HepG2 (cell line): ENCODE data around the gene LTB4R. TPM values are rescaled to one million over a fixed set of nuclear protein-coding genes. Genes with fewer than 3 reads are reported as not detected.

Source experiments
- CBX5 ChIP-seq: sonication (generic); formaldehyde crosslinking; IDR thresholded peaks from 2 replicates; pipeline ENCODE4 v1.4.0; 2020; ENCODE audit warnings: missing genetic modification reagents, borderline replicate concordance
- EP300 ChIP-seq, 3 experiments: sonication (generic) in 1 of 3; formaldehyde crosslinking in 1 of 3; IDR thresholded peaks; 2 replicates each; pipeline versions ENCODE4 v1.5.1 to v1.6.1; 2011 to 2020; ENCODE audit warnings: low read depth in 2 of 3, low read length in 2 of 3, borderline replicate concordance in 1 of 3, improper control_type of control experiment in 1 of 3, mild to moderate bottlenecking in 1 of 3, missing genetic modification reagents in 1 of 3, moderate library complexity in 1 of 3
- JUNB ChIP-seq: sonication (generic); formaldehyde crosslinking; IDR thresholded peaks from 2 replicates; pipeline ENCODE4 v1.8.0; 2022; ENCODE audit warnings: missing genetic modification reagents, mild to moderate bottlenecking, borderline replicate concordance
- NRL ChIP-seq: sonication (generic); formaldehyde crosslinking; IDR thresholded peaks from 2 replicates; pipeline ENCODE4 v1.5.0; 2020; ENCODE audit warnings: missing genetic modification reagents, mild to moderate bottlenecking, moderate library complexity, borderline replicate concordance
- PCBP1 ChIP-seq: fragments of 200-400 bp; formaldehyde crosslinking; IDR thresholded peaks from 2 replicates; pipeline ENCODE4 v1.6.1; 2017; ENCODE audit warnings: mild to moderate bottlenecking, low read depth, low read length, borderline replicate concordance
- PRPF4 ChIP-seq: fragments of 200-400 bp; formaldehyde crosslinking; IDR thresholded peaks from 2 replicates; pipeline ENCODE4 v1.6.1; 2016; ENCODE audit warnings: low read length, low read depth; ENCODE audit not compliant: poor library complexity, severe bottlenecking
- ZNF232 ChIP-seq: sonication (generic); formaldehyde crosslinking; IDR thresholded peaks from 2 replicates; pipeline ENCODE4 v1.4.0; 2020; ENCODE audit warnings: missing genetic modification reagents, borderline replicate concordance
- ZNF317 ChIP-seq: sonication (generic); formaldehyde crosslinking; IDR thresholded peaks from 2 replicates; pipeline ENCODE4 v1.5.0; 2020; ENCODE audit warnings: mild to moderate bottlenecking, missing genetic modification reagents
- ZNF432 ChIP-seq: sonication (generic); formaldehyde crosslinking; IDR thresholded peaks from 2 replicates; pipeline ENCODE4 v1.5.0; 2020; ENCODE audit warnings: missing genetic modification reagents, mild to moderate bottlenecking, borderline replicate concordance
- ZNF468 ChIP-seq: sonication (generic); formaldehyde crosslinking; IDR thresholded peaks from 2 replicates; pipeline ENCODE4 v1.8.0; 2022; ENCODE audit warnings: mild to moderate bottlenecking, moderate library complexity, missing genetic modification reagents
- ZNF552 ChIP-seq: sonication (generic); formaldehyde crosslinking; IDR thresholded peaks from 2 replicates; pipeline ENCODE4 v1.9.0; 2022; ENCODE audit warnings: missing genetic modification reagents, mild to moderate bottlenecking, borderline replicate concordance
- ZSCAN30 ChIP-seq: sonication (generic); formaldehyde crosslinking; IDR thresholded peaks from 2 replicates; pipeline ENCODE4 v1.5.0; 2020; ENCODE audit warnings: mild to moderate bottlenecking, missing genetic modification reagents
- polyA plus RNA-seq, 8 experiments: library from polyadenylated mRNA; depleted of rRNA in 3 of 8; stranded (reverse) in 7 of 8; unstranded in 1 of 8; fragments of >200 nt; fragmentation: Illumina TruSeq in 4 of 8; extraction: Trizol in 4 of 8; gene quantifications; 2 replicates each; pipeline versions ENCODE4 v1.2.1 to v1.2.3, GENCODE V29; 2011 to 2016; ENCODE audit warnings: low read depth in 4 of 8, missing spikeins in 1 of 8, mixed read lengths in 1 of 8; ENCODE audit not compliant: insufficient read depth in 1 of 8
- total RNA-seq, 5 experiments: library from RNA; depleted of rRNA; stranded (reverse); fragments of >200 nt; fragmentation: Illumina TruSeq; extraction: Trizol; gene quantifications; 2 replicates each; pipeline ENCODE4 v1.2.3, GENCODE V29; 2016; ENCODE audit warnings: low read depth in 1 of 5
- TF ChIP-seq, protein P1 (sequence below): sonication (generic); formaldehyde crosslinking; IDR thresholded peaks from 2 replicates; pipeline ENCODE4 v1.4.0; 2020; ENCODE audit warnings: missing genetic modification reagents

LTB4R gene
- total and polyA plus RNA-seq, 2 of the 13 experiments (the other 11 are each of a cell fraction or from before 2014, with no cell fraction given), result 3.2 to 8.2 TPM

DNA sequence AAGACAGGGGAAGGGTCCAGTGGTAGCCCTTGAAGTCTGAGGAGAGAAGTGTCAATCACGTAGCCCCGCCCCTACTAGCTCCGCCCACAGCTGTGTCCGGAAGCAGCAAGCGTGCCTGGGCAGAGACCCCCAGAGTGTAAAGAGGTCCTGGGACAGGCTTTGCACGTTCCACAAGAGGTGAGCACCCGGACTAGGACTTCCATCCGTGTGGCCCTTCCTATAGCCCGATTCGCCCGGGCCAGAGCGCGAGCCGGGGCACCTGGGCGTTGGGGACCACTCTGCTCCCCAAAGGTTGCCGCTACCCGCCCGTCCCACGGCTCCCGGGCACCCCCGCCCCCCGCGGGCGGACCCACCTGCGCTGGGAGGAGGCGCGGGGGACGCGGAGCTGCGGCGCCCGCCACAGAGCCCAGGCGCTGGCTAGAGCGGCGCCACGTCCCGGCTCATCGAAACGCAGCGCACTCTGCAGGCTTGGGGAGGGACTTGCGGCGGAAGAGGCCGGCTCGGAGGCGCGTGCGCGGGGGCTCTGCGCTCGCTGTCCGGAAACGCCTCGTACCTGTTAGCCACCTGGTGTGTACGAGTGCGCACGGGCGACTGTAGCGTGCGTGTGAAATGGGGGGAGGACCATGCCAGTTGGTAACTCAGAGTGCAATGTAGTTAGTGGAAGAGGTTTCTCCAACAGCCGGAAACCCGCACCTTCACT lies 40.0 kb upstream of the LTB4R start, which contains the start of gene RABGGTA (continued):
- TF ChIP-seq, protein P1, sequence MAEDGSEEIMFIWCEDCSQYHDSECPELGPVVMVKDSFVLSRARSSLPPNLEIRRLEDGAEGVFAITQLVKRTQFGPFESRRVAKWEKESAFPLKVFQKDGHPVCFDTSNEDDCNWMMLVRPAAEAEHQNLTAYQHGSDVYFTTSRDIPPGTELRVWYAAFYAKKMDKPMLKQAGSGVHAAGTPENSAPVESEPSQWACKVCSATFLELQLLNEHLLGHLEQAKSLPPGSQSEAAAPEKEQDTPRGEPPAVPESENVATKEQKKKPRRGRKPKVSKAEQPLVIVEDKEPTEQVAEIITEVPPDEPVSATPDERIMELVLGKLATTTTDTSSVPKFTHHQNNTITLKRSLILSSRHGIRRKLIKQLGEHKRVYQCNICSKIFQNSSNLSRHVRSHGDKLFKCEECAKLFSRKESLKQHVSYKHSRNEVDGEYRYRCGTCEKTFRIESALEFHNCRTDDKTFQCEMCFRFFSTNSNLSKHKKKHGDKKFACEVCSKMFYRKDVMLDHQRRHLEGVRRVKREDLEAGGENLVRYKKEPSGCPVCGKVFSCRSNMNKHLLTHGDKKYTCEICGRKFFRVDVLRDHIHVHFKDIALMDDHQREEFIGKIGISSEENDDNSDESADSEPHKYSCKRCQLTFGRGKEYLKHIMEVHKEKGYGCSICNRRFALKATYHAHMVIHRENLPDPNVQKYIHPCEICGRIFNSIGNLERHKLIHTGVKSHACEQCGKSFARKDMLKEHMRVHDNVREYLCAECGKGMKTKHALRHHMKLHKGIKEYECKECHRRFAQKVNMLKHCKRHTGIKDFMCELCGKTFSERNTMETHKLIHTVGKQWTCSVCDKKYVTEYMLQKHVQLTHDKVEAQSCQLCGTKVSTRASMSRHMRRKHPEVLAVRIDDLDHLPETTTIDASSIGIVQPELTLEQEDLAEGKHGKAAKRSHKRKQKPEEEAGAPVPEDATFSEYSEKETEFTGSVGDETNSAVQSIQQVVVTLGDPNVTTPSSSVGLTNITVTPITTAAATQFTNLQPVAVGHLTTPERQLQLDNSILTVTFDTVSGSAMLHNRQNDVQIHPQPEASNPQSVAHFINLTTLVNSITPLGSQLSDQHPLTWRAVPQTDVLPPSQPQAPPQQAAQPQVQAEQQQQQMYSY, result peak; percentile 86
- TF ChIP-seq PRPF4, result no peak
- TF ChIP-seq PCBP1, result no peak; the same call in 1 of the 2 replicates
- TF ChIP-seq ZSCAN30 (CRISPR knock-in tag), result peak; percentile 74; the same call in 1 of the 2 replicates
- TF ChIP-seq NRL (CRISPR knock-in tag), result peak; percentile 99
- no peak for TF ChIP-seq ZNF432
- peak; percentile 98 for TF ChIP-seq ZNF552 (CRISPR knock-in tag)
- TF ChIP-seq ZNF232 (CRISPR knock-in tag), result peak; percentile 99
- peak; percentile 91 for TF ChIP-seq JUNB
- peak; percentile 85 for TF ChIP-seq CBX5
- peak; percentile 95 for TF ChIP-seq ZNF317 (CRISPR knock-in tag)
- peak; percentile 76 to 86; a peak in 3 of 4 replicates for TF ChIP-seq EP300 (IDR thresholded peaks at IDR 0.05; ENCODE audit: low read depth in 2 of 2, low read length in 2 of 2)
- TF ChIP-seq EP300 (CRISPR knock-in tag; IDR thresholded peaks at IDR 0.05; ENCODE audit: borderline replicate concordance), result peak; percentile 72
- peak; percentile 97; the same call in 1 of the 2 replicates for TF ChIP-seq ZNF468
